K562 (cell line): ENCODE data around the gene SLMAP. TPM values are rescaled to one million over a fixed set of nuclear protein-coding genes. Genes with fewer than 3 reads are reported as not detected.
A peak's percentile ranks its signal among the peaks of the same experiment; 100 is the strongest.

Source experiments
- ATAC-seq: fragments of 200-7000 bp; cut with Tn5 transposase; 3 replicates; pipeline ENCODE4 v1.9.1; 2020; ENCODE audit warnings: moderate library complexity
- BruUV-seq: library from RNA; stranded (reverse); fragments of 400-500 nt; replicated peaks from 2 replicates; lab custom pipeline; 2021; lab: Mats Ljungman, UMichigan
- CTCF ChIA-PET: fragments of 300-600 bp; formaldehyde crosslinking; extraction: SDS; loops from one replicate; lab custom pipeline; 2021; ENCODE audit warnings: low intra/inter-chr PET ratio; lab: Yijun Ruan, JAX
- POLR2A ChIA-PET: fragments of 300-600, 350-650 bp; sonication (Branson Sonifier 250); formaldehyde crosslinking; extraction: SDS; loops from one replicate; lab custom pipeline; 2021; ENCODE audit warnings: antibody characterized with exemption, inconsistent platforms; lab: Yijun Ruan, JAX
- DNase-seq, 4 experiments: peaks; one replicate each; pipeline versions ENCODE4 v3.0.0 to v3.0.0-alpha.2; 2011 to 2018; ENCODE audit warnings: low spot score in 3 of 4, mixed read lengths in 3 of 4; ENCODE audit errors: extremely low read depth in 1 of 4
- FAIRE-seq: peaks from 2 replicates; lab custom pipeline; 2011; peaks lifted over from hg19 to GRCh38; lab: Jason Lieb, UNC
- H2AFZ ChIP-seq: 2 replicates; pipeline ENCODE4 v1.6.0; 2011; ENCODE audit warnings: low read depth, low read length, control low read depth, inconsistent platforms
- H3K27ac ChIP-seq: fragments of 200-600 bp; 3 replicates; pipeline ENCODE4 v1.8.0; 2011; ENCODE audit warnings: low read depth, mild to moderate bottlenecking, control low read depth, inconsistent platforms, low read length, moderate library complexity, mixed read lengths; ENCODE audit errors: extremely low read depth
- H3K27me3 ChIP-seq, 2 experiments: fragments of 300-600 bp in 1 of 2; 2 replicates in 1 of 2; 3 replicates in 1 of 2; pipeline versions ENCODE4 v1.6.0 to v1.8.0; 2011; ENCODE audit warnings: inconsistent platforms in 2 of 2, low read length in 2 of 2, mild to moderate bottlenecking in 1 of 2, mixed read lengths in 1 of 2, moderate library complexity in 1 of 2; ENCODE audit not compliant: control insufficient read depth in 2 of 2, insufficient read depth in 2 of 2
- H3K36me3 ChIP-seq: fragments of 300-600 bp; 3 replicates; pipeline ENCODE4 v1.8.0; 2011; ENCODE audit warnings: mild to moderate bottlenecking, low read length, inconsistent platforms; ENCODE audit not compliant: control insufficient read depth, insufficient read depth
- H3K4me1 ChIP-seq, 2 experiments: fragments of 200-600 bp in 1 of 2; replicated peaks in 1 of 2; 2 replicates in 1 of 2; 3 replicates in 1 of 2; pipeline versions ENCODE4 v1.5.1 to v1.8.0; 2011; ENCODE audit warnings: inconsistent platforms in 2 of 2, low read length in 2 of 2, mild to moderate bottlenecking in 1 of 2, mixed read lengths in 1 of 2, moderate library complexity in 1 of 2; ENCODE audit not compliant: control insufficient read depth in 2 of 2, insufficient read depth in 2 of 2
- H3K4me2 ChIP-seq: 2 replicates; pipeline ENCODE4 v1.6.1; 2011; ENCODE audit warnings: low read length, control low read depth, inconsistent platforms, mixed read lengths; ENCODE audit not compliant: insufficient read depth
- H3K4me3 ChIP-seq: fragments of 200-600 bp; sonication (generic), shearing (Covaris generic); 2 replicates; pipeline ENCODE4 v1.5.1; 2016; ENCODE audit warnings: control low read depth, inconsistent platforms
- H3K79me2 ChIP-seq: fragments of 200-600 bp; 3 replicates; pipeline ENCODE4 v1.8.0; 2011; ENCODE audit warnings: low read length, inconsistent platforms; ENCODE audit not compliant: control insufficient read depth, insufficient read depth
- H3K9ac ChIP-seq, 2 experiments: 2 replicates each; pipeline versions ENCODE4 v1.6.0 to v1.6.1; 2011; ENCODE audit warnings: low read depth in 2 of 2, low read length in 2 of 2, control low read depth in 1 of 2, inconsistent platforms in 1 of 2, mild to moderate bottlenecking in 1 of 2, mixed read lengths in 1 of 2; ENCODE audit not compliant: insufficient read depth in 1 of 2
- H3K9me1 ChIP-seq: one replicate; pipeline ENCODE4 v1.6.0; 2011; ENCODE audit warnings: inconsistent platforms, mild to moderate bottlenecking, low read length, moderate library complexity; ENCODE audit not compliant: control insufficient read depth, insufficient read depth
- H3K9me3 ChIP-seq: replicated peaks from 2 replicates; pipeline ENCODE4 v1.5.1; 2011; ENCODE audit warnings: low read depth, low read length, inconsistent platforms; ENCODE audit not compliant: control insufficient read depth, insufficient read depth
- H4K20me1 ChIP-seq: replicated peaks from 2 replicates; pipeline ENCODE4 v1.6.1; 2011; ENCODE audit warnings: low read length, inconsistent platforms, mixed read lengths; ENCODE audit not compliant: control insufficient read depth, insufficient read depth
- CEBPB ChIP-seq: fragments of 450-650 bp; IDR thresholded peaks from 2 replicates; pipeline ENCODE4 v1.6.1; 2016; ENCODE audit warnings: missing genetic modification characterization, missing compliant biosample characterization
- WGBS: fragments of 100-300 bp; shearing (Covaris generic); methylation state at CpG from one replicate; pipeline ENCODE4 v1.1.6; 2016; ENCODE audit warnings: low coverage, mixed read lengths; ENCODE audit not compliant: insufficient coverage; ENCODE audit errors: missing lambda C conversion rate; 5-methylcytosine and 5-hydroxymethylcytosine counted together
- in situ Hi-C: fragments of 300-500 bp; cut with MboI; formaldehyde crosslinking; loops from 4 replicates; pipeline ENCODE4 v1.15.0; 2018; ENCODE audit warnings: inconsistent platforms, mixed read lengths
- intact Hi-C: fragments of 100-400 bp; cut with micrococcal nuclease; formaldehyde crosslinking; loops from 2 replicates; pipeline ENCODE4 v1.14.2; 2022
- polyA plus RNA-seq, 8 experiments: library from polyadenylated mRNA; depleted of rRNA in 4 of 8; stranded (reverse) in 5 of 8; unstranded in 3 of 8; fragments of >200 nt; fragmentation: Nextera tagmentation in 2 of 8; fragmentation: Illumina TruSeq in 1 of 8; extraction: Ambion mirVana in 2 of 8; extraction: Trizol in 1 of 8; gene quantifications; 2 replicates each; pipeline versions ENCODE4 v1.2.1 to v1.2.3, GENCODE V29; 2011 to 2014; ENCODE audit warnings: inconsistent platforms in 1 of 8, missing spikeins in 1 of 8
- total RNA-seq, 7 experiments: library from RNA; depleted of rRNA in 6 of 7; stranded (reverse); fragments of >200 nt in 6 of 7; fragmentation: Illumina TruSeq in 2 of 7; extraction: Trizol in 2 of 7; gene quantifications; 2 replicates each; pipeline versions ENCODE4 v1.2.1 to v1.2.3, GENCODE V29; 2011 to 2021; ENCODE audit warnings: low replicate concordance in 1 of 7
- TF ChIP-seq, protein P1 (sequence below): fragments of 250-450 bp; sonication (Bioruptor Pico); IDR thresholded peaks from 2 replicates; pipeline ENCODE4 v1.4.0; 2020; ENCODE audit warnings: mild to moderate bottlenecking

SLMAP gene
- total and polyA plus RNA-seq, 9 of the 15 experiments (the other 6 are each of a cell fraction or from before 2014, with no cell fraction given): 12.1 to 50.7 (median 28.3) TPM

GRCh38 chr3:57826952-57827723 lies 71.0 kb downstream of the SLMAP start:
- H3K27me3 ChIP-seq: no peaks in the 10 kb centered on the region
- no peak overlapping the region for H2AFZ ChIP-seq
- no peaks in the 10 kb centered on the region for H4K20me1 ChIP-seq
- TF ChIP-seq CEBPB (tag): peak; percentile 23; the same call in 1 of the 2 replicates
- TF ChIP-seq, protein P1, sequence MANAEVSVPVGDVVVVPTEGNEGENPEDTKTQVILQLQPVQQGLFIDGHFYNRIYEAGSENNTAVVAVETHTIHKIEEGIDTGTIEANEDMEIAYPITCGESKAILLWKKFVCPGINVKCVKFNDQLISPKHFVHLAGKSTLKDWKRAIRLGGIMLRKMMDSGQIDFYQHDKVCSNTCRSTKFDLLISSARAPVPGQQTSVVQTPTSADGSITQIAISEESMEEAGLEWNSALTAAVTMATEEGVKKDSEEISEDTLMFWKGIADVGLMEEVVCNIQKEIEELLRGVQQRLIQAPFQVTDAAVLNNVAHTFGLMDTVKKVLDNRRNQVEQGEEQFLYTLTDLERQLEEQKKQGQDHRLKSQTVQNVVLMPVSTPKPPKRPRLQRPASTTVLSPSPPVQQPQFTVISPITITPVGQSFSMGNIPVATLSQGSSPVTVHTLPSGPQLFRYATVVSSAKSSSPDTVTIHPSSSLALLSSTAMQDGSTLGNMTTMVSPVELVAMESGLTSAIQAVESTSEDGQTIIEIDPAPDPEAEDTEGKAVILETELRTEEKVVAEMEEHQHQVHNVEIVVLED (CRISPR knock-in tag): no peak
- H3K36me3 ChIP-seq: peaks cover 7% of the 10 kb centered on the region; the same call in 2 of the 3 replicates
- no peak overlapping the region for H3K27ac ChIP-seq
- intact Hi-C loops: loop anchor here (10.0 kb wide), 1 partner anchor 182 kb away; no protein-coding TSS in a partner anchor
- no peaks in the 10 kb centered on the region for H3K9me3 ChIP-seq
- H3K79me2 ChIP-seq: peaks cover 38% of the 10 kb centered on the region
- 33% methylated on average over 1 of the region's 1 CpG for WGBS
- in situ Hi-C loops: no loop called here
- FAIRE-seq: no peak
- no peaks in the 10 kb centered on the region for H3K9me1 ChIP-seq
- ATAC-seq: no peak
- BruUV-seq: no TSS peak
- H3K4me3 ChIP-seq: no peak overlapping the region
- no peak overlapping the region for H3K9ac ChIP-seq
- no peaks in the 10 kb centered on the region; a peak in 1 of 5 replicates for H3K4me1 ChIP-seq
- DNase-seq: no peak
- H3K4me2 ChIP-seq: no peak overlapping the region
- CTCF ChIA-PET: interaction anchor here (0.6 to 2.3 kb wide), 3 partner anchors 17 to 362 kb away, joined by 4 to 10 read pairs (median 6); no protein-coding TSS in a partner anchor
- POLR2A ChIA-PET: interaction anchor here (0.9 kb wide), 1 partner anchor 70 kb away, joined by 3 read pairs; no protein-coding TSS in a partner anchor
